ENCODE measurements around the gene SHISAL1. TPM values are rescaled to one million over a fixed set of nuclear protein-coding genes. Genes with fewer than 3 reads are reported as not detected.

SHISAL1 gene
- total RNA-seq, 1 experiment from 2014 or later, result 0.58 TPM

DNA sequence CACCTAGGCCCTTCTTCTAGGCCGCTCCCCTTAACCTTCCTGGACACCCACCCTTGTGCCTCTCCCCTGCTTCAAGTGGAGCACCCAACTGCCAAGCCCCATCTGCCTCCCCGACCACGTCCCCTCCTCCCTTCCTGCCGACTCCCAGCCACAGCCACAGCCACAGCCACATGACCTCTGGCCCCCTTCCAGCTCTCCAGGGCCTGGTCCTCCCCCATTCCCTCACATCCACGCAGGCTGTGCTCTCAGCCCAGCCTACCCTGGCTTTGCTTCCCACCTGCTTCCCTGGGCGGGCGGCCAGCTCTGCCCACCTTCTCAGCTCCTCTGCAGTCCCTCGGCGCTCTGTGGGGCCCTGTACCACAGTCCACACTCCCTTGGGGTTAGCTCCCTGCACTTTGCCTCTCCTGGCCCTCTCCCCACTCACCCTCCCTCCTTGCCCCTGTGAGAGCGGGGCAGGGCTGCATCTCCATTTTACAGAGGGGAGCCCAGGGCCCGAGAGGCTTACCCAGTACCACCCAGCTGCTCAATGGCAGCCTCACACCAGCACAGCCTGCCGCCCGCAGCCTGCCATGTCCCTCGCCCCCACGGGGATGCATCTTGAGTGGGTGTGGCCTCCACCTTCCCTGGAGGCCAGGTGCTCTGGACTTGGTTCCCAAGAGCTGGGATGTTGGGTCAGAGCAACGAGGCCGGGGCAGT is 111.7 kb downstream of the SHISAL1 start:
- DNase-seq (ENCODE audit: low read depth, low spot score), result no peak
- in situ Hi-C loops (cut with HindIII; ENCODE audit: low pct_unique_long_range_greater_than_20kb, low sequenced_read_pairs), result no loop called here

DNA sequence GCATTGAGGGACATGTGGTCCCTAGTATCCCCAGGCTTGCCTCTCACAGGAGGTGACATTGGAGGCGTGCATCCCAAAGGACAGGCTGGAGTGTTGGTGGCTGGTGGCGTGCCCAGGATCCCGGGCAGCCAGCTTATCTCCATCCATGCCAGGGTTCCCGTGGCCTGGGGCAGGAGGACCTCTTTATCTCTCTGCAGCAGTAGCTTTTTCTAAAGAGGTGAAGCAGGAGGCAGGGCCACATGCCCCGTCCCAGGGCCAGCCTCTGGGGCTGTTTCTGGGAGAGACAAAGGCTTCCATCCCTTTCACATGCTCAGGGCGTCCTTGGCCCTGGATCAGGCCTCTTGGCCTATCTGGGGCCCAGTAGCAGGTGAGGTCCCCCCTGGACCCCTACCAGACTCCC is 112.3 kb downstream of the SHISAL1 start:
- DNase-seq (ENCODE audit: low read depth, low spot score), result no peak
- in situ Hi-C loops (cut with HindIII; ENCODE audit: low pct_unique_long_range_greater_than_20kb, low sequenced_read_pairs), result no loop called here

DNA sequence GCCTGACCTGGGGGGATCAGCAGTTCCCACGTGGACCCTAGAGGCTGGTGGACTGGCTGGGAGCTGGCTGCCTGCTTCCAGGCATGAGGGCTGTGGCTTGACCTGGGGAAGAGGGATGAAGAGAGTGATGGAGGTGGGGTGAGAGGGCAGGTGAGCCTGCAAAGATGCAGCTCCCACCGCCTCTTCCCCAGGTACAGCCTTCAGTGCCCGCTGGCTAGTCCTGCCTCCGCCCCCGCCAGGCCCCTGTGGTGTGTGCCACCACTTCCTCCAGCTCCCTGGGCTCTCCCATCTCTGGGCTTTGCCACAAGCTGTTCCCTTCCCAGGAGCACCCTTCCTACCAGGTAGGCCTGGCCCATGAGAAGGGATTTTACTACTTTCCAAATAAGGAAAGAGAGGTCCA is 112.9 kb downstream of the SHISAL1 start:
- in situ Hi-C loops (cut with HindIII; ENCODE audit: low pct_unique_long_range_greater_than_20kb, low sequenced_read_pairs), result no loop called here

DNA sequence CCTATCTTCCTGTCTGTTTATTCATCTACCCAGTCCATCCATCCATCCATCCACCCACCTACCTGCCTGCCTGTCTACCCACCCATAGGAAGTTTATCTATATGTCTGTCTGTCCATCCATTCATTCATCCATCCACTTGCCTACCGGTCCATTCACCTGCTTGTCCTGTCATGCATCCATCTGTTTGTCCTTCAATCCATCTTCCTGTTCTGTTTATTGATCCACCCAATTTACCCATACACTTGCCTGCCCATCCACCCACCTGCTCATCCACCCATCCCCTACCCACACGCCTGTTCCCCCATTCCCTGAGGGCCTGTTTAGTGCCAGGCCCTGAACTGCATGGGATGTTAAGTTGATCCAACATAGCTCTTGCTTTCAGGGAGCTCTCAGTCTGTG is 113.6 kb downstream of the SHISAL1 start:
- in situ Hi-C loops (cut with HindIII; ENCODE audit: low pct_unique_long_range_greater_than_20kb, low sequenced_read_pairs), result no loop called here
- DNase-seq (ENCODE audit: low read depth, low spot score), result no peak

More for the DNA sequence above, 112.9 kb downstream of the SHISAL1 start:
- DNase-seq (ENCODE audit: low read depth, low spot score), result no peak

DNA sequence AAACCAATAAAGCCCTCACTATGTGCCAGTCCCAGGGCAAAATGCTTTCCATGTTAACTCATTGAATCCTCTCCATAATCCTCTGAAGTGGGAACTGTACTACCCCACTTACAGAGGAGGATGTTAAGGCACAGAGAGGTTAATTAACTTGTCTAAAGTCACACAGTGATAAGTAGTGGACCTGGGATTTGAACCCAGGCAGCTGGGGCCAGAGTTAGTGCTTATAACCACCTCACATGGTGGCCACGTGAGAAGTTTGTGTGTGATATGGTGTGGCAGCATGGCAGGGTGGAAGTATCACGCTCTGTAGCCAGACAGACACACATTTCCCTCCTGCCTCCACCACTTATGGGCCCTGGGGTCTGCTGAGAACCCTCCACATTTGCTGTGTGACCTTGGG is 115.5 kb downstream of the SHISAL1 start:
- DNase-seq (ENCODE audit: low read depth, low spot score), result no peak
- in situ Hi-C loops (cut with HindIII; ENCODE audit: low pct_unique_long_range_greater_than_20kb, low sequenced_read_pairs), result no loop called here

DNA sequence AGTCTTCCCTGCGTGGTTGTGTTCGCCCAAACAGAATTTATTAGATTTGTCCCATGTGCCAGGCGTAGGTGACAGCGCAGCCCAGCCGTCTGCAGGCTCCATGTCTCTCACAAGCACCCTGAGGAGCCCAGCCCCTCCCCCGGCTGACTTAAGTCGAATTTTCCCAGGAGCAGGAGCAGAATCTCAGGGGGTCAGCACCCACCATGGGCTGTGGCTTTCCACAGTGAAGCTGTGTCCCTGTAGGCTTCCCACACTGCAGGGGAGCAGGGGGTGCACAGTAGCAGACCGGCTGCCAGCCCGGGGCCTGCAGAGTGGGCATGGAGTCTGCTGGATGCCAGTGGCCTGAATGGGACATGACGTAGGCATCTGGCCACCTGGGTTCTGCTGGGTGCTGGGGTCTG is 116.0 kb downstream of the SHISAL1 start:
- no peak for DNase-seq (ENCODE audit: low read depth, low spot score)
- in situ Hi-C loops (cut with HindIII; ENCODE audit: low pct_unique_long_range_greater_than_20kb, low sequenced_read_pairs), result no loop called here

DNA sequence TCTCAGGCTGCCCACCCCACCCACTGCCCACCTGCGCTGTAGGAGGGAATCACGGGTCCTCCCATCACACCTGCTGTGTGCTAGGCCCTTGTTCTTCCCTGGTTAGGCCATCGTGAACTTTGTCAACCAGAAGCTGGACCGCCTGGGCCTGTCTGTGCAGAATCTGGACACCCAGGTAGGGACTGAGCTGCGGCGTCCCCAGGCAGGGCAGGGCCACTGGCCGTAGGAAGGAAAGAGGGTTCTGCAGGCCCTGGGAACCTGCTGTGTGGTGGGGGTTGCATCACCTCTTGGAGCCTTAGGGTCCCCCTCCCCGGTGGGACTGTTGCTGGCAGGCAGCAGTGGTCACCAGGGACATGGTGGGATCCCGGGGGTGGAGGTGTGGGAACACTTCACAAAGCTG is 116.5 kb downstream of the SHISAL1 start:
- in situ Hi-C loops (cut with HindIII; ENCODE audit: low pct_unique_long_range_greater_than_20kb, low sequenced_read_pairs), result no loop called here
- no peak for DNase-seq (ENCODE audit: low read depth, low spot score)

DNA sequence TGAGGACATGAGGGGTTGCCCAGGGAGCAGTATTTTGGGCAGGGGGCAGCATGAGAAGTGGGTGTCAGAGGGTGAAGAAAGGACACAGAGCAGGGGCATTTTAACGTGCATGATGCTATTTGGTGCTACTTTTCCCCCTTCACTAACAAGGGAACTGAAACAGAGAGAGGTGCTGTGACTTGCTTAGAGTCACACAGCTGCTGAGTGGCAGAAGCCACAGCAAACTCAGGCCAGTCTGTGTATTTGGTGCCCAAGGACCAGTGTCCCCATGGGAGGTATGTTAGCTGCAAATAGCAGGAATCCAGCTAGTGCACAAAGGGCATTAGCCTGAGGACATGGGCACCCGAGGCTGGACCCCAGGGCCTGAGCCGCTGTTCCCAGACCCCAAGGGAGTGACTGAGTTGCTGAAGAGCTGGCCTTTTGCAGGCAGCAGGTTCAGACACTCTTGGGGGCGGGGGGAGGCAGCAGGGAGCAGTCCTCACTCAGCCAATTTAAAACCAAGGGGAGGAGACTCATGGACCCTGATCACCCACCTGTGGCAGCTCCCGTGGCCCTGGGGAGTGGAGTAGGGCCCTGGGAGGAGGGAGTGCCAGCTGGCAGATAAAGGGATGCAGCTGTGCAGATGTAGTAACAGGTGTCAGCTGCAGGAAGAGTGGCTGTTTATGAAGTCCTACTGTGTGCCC is 117.4 kb downstream of the SHISAL1 start:
- in situ Hi-C loops (cut with HindIII; ENCODE audit: low pct_unique_long_range_greater_than_20kb, low sequenced_read_pairs), result no loop called here
- DNase-seq (ENCODE audit: low read depth, low spot score), result no peak

DNA sequence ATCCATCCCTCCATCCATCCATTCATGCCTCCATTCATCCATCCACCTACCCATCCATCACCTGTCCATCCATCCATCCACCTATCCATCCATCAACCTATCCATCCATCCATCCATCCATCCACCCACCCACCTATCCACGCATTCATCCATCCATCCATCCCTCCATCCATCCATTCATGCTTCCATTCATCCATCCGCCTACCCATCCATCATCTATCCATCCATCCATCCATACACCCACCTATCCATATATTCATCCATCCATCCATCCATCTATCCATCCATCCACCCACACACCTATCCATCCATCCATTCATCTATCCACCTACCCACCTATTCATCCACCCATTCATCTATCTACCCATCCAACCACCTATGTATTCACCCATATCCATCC is 118.2 kb downstream of the SHISAL1 start:
- in situ Hi-C loops (cut with HindIII; ENCODE audit: low pct_unique_long_range_greater_than_20kb, low sequenced_read_pairs), result no loop called here
- no peak for DNase-seq (ENCODE audit: low read depth, low spot score)

Other genes starting within 250 kb of the SHISAL1 start
- 0.16 TPM in 1 of 2 replicates, not detected in the other for gene PARVG, start 132.0 kb downstream of the SHISAL1 start, total RNA-seq (2014; rRNA removed; shearing (Covaris generic))
- 14.8 and 15.6 TPM in 2 replicates for gene RTL6, start 185.3 kb upstream of the SHISAL1 start, total RNA-seq (2014; rRNA removed; shearing (Covaris generic))

Measured in SK-MEL-5 (cell line).